HEK293 (cell line): ENCODE results near the gene COX7A2L.

Source experiments
- CTCF ChIA-PET: fragments of 350-600 bp; formaldehyde crosslinking; extraction: SDS; loops from one replicate; lab custom pipeline; 2021; ENCODE audit warnings: antibody characterized with exemption; lab: Yijun Ruan, JAX
- POLR2A ChIA-PET: fragments of 300-600 bp; formaldehyde crosslinking; extraction: SDS; loops from one replicate; lab custom pipeline; 2020; ENCODE audit warnings: antibody characterized with exemption, inconsistent platforms; lab: Yijun Ruan, JAX
- H3K27ac ChIP-seq: fragments of 200-500 bp; sonication (Bioruptor generic); 2 replicates; pipeline ENCODE4 v1.5.1; 2014; ENCODE audit warnings: low read depth, low read length, control low read depth, inconsistent platforms; ENCODE audit errors: extremely low read depth
- H3K36me3 ChIP-seq, 2 experiments: fragments of 200-500 bp in 1 of 2; sonication (Bioruptor generic) in 1 of 2; 1 replicate in 1 of 2; 2 replicates in 1 of 2; pipeline ENCODE4 v1.5.1; 2014 to 2017; ENCODE audit warnings: inconsistent platforms in 2 of 2, low read length in 2 of 2; ENCODE audit not compliant: control insufficient read depth in 2 of 2, insufficient read depth in 1 of 2
- H3K4me1 ChIP-seq: fragments of 200-500 bp; sonication (Bioruptor generic); 2 replicates; pipeline ENCODE4 v1.5.1; 2014; ENCODE audit warnings: mild to moderate bottlenecking, low read length, inconsistent platforms; ENCODE audit not compliant: control insufficient read depth, insufficient read depth
- H3K4me3 ChIP-seq: 2 replicates; pipeline ENCODE4 v1.5.1; 2011; ENCODE audit warnings: low read depth, mild to moderate bottlenecking, control low read depth, low read length, moderate library complexity
- H3K9me3 ChIP-seq: fragments of 200-500 bp; sonication (Bioruptor generic); 2 replicates; pipeline ENCODE4 v1.5.1; 2014; ENCODE audit warnings: low read depth, low read length, inconsistent platforms; ENCODE audit not compliant: control insufficient read depth, insufficient read depth
- WT1 ChIP-seq: fragments of 450-650 bp; formaldehyde crosslinking; IDR thresholded peaks from 2 replicates; pipeline ENCODE4 v1.5.1; 2016; ENCODE audit warnings: missing biosample characterization, missing genetic modification characterization
- YY2 ChIP-seq: fragments of 450-650 bp; formaldehyde crosslinking; IDR thresholded peaks from 2 replicates; pipeline ENCODE4 v1.5.1; 2016; ENCODE audit warnings: missing biosample characterization, missing genetic modification characterization
- ZBTB7A ChIP-seq: fragments of 450-650 bp; formaldehyde crosslinking; IDR thresholded peaks from 2 replicates; pipeline ENCODE4 v1.5.1; 2016; ENCODE audit warnings: low read depth, missing biosample characterization, missing genetic modification characterization
- ZNF132 ChIP-seq: fragments of 450-650 bp; formaldehyde crosslinking; IDR thresholded peaks from 2 replicates; pipeline ENCODE4 v1.5.1; 2017; ENCODE audit warnings: missing biosample characterization, missing genetic modification characterization, borderline replicate concordance
- ZNF19 ChIP-seq: fragments of 450-650 bp; formaldehyde crosslinking; IDR thresholded peaks from 2 replicates; pipeline ENCODE4; 2016; ENCODE audit warnings: missing biosample characterization, missing genetic modification characterization, low read depth
- ZNF214 ChIP-seq: fragments of 450-650 bp; formaldehyde crosslinking; IDR thresholded peaks from 2 replicates; pipeline ENCODE4 v1.5.1; 2017; ENCODE audit warnings: missing biosample characterization, mild to moderate bottlenecking, missing genetic modification characterization, borderline replicate concordance
- ZNF585B ChIP-seq: fragments of 450-650 bp; formaldehyde crosslinking; IDR thresholded peaks from 2 replicates; pipeline ENCODE4 v1.5.1; 2016; ENCODE audit warnings: missing biosample characterization, missing genetic modification characterization
- ZNF621 ChIP-seq: fragments of 450-650 bp; formaldehyde crosslinking; IDR thresholded peaks from 2 replicates; pipeline ENCODE4 v1.5.1; 2017; ENCODE audit warnings: missing biosample characterization, missing genetic modification characterization
- ZNF654 ChIP-seq: fragments of 450-650 bp; formaldehyde crosslinking; IDR thresholded peaks from 2 replicates; pipeline ENCODE4 v1.5.1; 2016; ENCODE audit warnings: low read depth, missing biosample characterization, missing genetic modification characterization
- TF ChIP-seq, protein P1 (sequence below): fragments of 450-650 bp; formaldehyde crosslinking; IDR thresholded peaks from 2 replicates; pipeline ENCODE4 v1.5.1; 2017; ENCODE audit warnings: missing biosample characterization, missing genetic modification characterization
- TF ChIP-seq, protein P2 (sequence below): fragments of 450-650 bp; formaldehyde crosslinking; IDR thresholded peaks from 2 replicates; pipeline ENCODE4 v1.5.1; 2017; ENCODE audit warnings: missing biosample characterization, missing genetic modification characterization
- TF ChIP-seq, protein P3 (sequence below): fragments of 450-650 bp; formaldehyde crosslinking; IDR thresholded peaks from 2 replicates; pipeline ENCODE4 v1.5.1; 2016; ENCODE audit warnings: missing biosample characterization, missing genetic modification characterization, borderline replicate concordance
- TF ChIP-seq, protein P4 (sequence below): fragments of 450-650 bp; formaldehyde crosslinking; IDR thresholded peaks from 2 replicates; pipeline ENCODE4 v1.5.1; 2016; ENCODE audit warnings: missing biosample characterization, missing genetic modification characterization
- TF ChIP-seq, protein P5 (sequence below): fragments of 450-650 bp; formaldehyde crosslinking; IDR thresholded peaks from 2 replicates; pipeline ENCODE4 v1.5.1; 2016; ENCODE audit warnings: missing biosample characterization, missing genetic modification characterization
- TF ChIP-seq, protein P6 (sequence below): sonication (generic); formaldehyde crosslinking; IDR thresholded peaks from 2 replicates; pipeline ENCODE4 v1.8.1; 2022; ENCODE audit warnings: mild to moderate bottlenecking, moderate library complexity, missing genetic modification reagents

Gene COX7A2L

DNA sequence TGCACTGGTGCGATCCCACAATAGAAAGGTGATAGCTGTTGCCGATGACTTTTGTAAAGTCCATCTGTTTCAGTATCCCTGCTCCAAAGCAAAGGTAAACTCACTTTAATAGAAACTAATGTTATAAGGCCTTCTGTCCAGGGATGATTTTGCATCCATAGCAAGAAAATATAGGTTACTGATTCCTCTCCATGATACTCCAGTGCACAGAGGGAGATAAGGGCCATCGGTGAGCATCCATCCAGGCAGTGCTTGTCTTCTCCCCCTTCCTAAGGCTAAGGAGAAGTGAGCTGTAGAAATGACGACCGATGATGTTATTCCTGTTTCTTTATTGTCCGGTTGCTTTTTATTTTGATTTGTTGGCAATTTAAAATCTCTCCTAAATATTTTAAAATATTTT is 32.1 kb downstream of the COX7A2L start (continued):
- TF ChIP-seq, protein P1, sequence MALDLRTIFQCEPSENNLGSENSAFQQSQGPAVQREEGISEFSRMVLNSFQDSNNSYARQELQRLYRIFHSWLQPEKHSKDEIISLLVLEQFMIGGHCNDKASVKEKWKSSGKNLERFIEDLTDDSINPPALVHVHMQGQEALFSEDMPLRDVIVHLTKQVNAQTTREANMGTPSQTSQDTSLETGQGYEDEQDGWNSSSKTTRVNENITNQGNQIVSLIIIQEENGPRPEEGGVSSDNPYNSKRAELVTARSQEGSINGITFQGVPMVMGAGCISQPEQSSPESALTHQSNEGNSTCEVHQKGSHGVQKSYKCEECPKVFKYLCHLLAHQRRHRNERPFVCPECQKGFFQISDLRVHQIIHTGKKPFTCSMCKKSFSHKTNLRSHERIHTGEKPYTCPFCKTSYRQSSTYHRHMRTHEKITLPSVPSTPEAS (tag by site-specific recombination), result no peak
- TF ChIP-seq, protein P2, sequence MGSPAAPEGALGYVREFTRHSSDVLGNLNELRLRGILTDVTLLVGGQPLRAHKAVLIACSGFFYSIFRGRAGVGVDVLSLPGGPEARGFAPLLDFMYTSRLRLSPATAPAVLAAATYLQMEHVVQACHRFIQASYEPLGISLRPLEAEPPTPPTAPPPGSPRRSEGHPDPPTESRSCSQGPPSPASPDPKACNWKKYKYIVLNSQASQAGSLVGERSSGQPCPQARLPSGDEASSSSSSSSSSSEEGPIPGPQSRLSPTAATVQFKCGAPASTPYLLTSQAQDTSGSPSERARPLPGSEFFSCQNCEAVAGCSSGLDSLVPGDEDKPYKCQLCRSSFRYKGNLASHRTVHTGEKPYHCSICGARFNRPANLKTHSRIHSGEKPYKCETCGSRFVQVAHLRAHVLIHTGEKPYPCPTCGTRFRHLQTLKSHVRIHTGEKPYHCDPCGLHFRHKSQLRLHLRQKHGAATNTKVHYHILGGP (tag by site-specific recombination), result no peak
- TF ChIP-seq ZBTB7A, result no peak
- TF ChIP-seq, protein P3, sequence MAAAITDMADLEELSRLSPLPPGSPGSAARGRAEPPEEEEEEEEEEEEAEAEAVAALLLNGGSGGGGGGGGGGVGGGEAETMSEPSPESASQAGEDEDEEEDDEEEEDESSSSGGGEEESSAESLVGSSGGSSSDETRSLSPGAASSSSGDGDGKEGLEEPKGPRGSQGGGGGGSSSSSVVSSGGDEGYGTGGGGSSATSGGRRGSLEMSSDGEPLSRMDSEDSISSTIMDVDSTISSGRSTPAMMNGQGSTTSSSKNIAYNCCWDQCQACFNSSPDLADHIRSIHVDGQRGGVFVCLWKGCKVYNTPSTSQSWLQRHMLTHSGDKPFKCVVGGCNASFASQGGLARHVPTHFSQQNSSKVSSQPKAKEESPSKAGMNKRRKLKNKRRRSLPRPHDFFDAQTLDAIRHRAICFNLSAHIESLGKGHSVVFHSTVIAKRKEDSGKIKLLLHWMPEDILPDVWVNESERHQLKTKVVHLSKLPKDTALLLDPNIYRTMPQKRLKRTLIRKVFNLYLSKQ, result no peak
- TF ChIP-seq ZNF19 (tag by site-specific recombination), result no peak
- no peak for TF ChIP-seq ZNF214 (tag by site-specific recombination)
- TF ChIP-seq YY2, result no peak
- TF ChIP-seq WT1 (tag by site-specific recombination), result no peak
- TF ChIP-seq, protein P4, sequence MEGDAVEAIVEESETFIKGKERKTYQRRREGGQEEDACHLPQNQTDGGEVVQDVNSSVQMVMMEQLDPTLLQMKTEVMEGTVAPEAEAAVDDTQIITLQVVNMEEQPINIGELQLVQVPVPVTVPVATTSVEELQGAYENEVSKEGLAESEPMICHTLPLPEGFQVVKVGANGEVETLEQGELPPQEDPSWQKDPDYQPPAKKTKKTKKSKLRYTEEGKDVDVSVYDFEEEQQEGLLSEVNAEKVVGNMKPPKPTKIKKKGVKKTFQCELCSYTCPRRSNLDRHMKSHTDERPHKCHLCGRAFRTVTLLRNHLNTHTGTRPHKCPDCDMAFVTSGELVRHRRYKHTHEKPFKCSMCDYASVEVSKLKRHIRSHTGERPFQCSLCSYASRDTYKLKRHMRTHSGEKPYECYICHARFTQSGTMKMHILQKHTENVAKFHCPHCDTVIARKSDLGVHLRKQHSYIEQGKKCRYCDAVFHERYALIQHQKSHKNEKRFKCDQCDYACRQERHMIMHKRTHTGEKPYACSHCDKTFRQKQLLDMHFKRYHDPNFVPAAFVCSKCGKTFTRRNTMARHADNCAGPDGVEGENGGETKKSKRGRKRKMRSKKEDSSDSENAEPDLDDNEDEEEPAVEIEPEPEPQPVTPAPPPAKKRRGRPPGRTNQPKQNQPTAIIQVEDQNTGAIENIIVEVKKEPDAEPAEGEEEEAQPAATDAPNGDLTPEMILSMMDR, result no peak
- TF ChIP-seq, all 188 proteins: peak for 0

DNA sequence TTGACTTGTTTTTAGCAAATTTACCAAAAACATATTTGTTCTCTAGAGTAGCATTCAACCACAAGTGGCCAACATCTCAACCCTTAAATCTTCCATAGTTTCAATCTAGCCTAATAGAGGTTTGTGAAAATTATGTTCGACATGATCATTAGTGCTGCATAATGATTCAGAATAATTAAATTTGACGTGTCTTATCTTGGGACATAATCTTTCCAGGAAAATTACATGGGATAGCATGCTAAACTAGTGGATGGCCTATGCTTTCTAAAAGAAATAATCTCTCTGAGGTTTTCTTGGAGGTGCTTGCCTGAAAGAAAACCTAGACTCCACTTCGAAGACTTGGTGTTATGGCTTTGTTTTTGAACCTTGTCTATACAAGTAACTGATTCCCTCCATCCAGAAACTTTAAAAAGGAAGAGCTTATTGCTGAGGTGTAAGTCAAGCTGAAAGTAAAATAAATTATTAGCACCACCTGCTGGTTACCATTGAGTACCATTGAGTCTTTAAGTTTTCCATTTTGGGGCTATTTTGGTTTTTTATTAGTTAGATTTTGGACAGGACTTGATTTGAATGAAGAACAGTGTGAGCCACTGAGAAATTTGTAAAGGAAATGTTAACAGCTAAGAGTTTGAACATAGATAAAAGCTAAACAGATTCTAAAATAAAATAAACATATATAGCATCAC is 32.7 kb downstream of the COX7A2L start:
- Histone ChIP-seq H3K4me1 (no peaks in the 10 kb centered on the region), H3K27ac (no peak overlapping the region)
- TF ChIP-seq, protein P5, sequence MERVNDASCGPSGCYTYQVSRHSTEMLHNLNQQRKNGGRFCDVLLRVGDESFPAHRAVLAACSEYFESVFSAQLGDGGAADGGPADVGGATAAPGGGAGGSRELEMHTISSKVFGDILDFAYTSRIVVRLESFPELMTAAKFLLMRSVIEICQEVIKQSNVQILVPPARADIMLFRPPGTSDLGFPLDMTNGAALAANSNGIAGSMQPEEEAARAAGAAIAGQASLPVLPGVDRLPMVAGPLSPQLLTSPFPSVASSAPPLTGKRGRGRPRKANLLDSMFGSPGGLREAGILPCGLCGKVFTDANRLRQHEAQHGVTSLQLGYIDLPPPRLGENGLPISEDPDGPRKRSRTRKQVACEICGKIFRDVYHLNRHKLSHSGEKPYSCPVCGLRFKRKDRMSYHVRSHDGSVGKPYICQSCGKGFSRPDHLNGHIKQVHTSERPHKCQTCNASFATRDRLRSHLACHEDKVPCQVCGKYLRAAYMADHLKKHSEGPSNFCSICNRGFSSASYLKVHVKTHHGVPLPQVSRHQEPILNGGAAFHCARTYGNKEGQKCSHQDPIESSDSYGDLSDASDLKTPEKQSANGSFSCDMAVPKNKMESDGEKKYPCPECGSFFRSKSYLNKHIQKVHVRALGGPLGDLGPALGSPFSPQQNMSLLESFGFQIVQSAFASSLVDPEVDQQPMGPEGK (tag by site-specific recombination), result no peak
- no peak for TF ChIP-seq ZNF621 (tag by site-specific recombination)
- TF ChIP-seq ZNF585B, result no peak
- TF ChIP-seq, protein P6, sequence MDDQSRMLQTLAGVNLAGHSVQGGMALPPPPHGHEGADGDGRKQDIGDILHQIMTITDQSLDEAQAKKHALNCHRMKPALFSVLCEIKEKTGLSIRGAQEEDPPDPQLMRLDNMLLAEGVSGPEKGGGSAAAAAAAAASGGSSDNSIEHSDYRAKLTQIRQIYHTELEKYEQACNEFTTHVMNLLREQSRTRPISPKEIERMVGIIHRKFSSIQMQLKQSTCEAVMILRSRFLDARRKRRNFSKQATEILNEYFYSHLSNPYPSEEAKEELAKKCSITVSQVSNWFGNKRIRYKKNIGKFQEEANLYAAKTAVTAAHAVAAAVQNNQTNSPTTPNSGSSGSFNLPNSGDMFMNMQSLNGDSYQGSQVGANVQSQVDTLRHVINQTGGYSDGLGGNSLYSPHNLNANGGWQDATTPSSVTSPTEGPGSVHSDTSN (CRISPR knock-in tag), result no peak
- TF ChIP-seq ZNF654 (tag by site-specific recombination), result peak; percentile 42
- TF ChIP-seq YY2, result no peak
- no peak for TF ChIP-seq ZNF132 (tag by site-specific recombination)
- TF ChIP-seq, all 188 proteins: peak for 1
- POLR2A ChIA-PET, result no interaction called here
- Histone ChIP-seq H3K9me3 (no peaks in the 10 kb centered on the region), H3K36me3 (peaks cover 18 to 64% of the 10 kb centered on the region in 2 experiments), H3K4me3 (no peak overlapping the region)
- CTCF ChIA-PET, result interaction anchor here (0.8 to 5.1 kb wide), 11 partner anchors 9 to 458 kb away, joined by 3 to 29 read pairs (median 4); no protein-coding TSS in a partner anchor
